DOHH2 (cell line): ENCODE results near the gene RGS9BP.

ENCODE experiments used
- CTCF ChIP-seq: fragments of 200-600 bp; sonication (generic); IDR thresholded peaks from one replicate; pipeline ENCODE4 v1.5.1; 2014; ENCODE audit warnings: antibody characterized with exemption, mild to moderate bottlenecking, low read depth, low read length; ENCODE audit not compliant: poor library complexity, severe bottlenecking
- EZH2phosphoT487 ChIP-seq: fragments of 200-600 bp; sonication (generic); IDR thresholded peaks from 2 replicates; pipeline ENCODE4 v1.6.1; 2017; ENCODE audit warnings: borderline replicate concordance, mild to moderate bottlenecking, antibody characterized with exemption, low read length, moderate library complexity, mixed read lengths

GRCh38 chr19:32630338-32630737 is 45.3 kb upstream of the RGS9BP start:
- TF ChIP-seq CTCF (no peak), EZH2phosphoT487 (no peak)
